Measurements from ENCODE around the gene MBNL2.

The MBNL2 gene

GRCh38 chr13:97255515-97256021 lies 33.4 kb downstream of the MBNL2 start:
- peak; percentile 37 for DNase-seq

- DNase-seq: no peak
These were observed 34.2 kb downstream of the MBNL2 start for GRCh38 chr13:97256343-97256783.

- peak; percentile 51 for DNase-seq
These were observed 35.2 kb downstream of the MBNL2 start for GRCh38 chr13:97257228-97257755.

GRCh38 chr13:97257800-97258799 lies 36.0 kb downstream of the MBNL2 start:
- DNase-seq: no peak

GRCh38 chr13:97258801-97259200 lies 36.7 kb downstream of the MBNL2 start:
- DNase-seq: no peak

GRCh38 chr13:97259410-97259797 lies 37.3 kb downstream of the MBNL2 start:
- no peak for DNase-seq

GRCh38 chr13:97259798-97260714 lies 37.9 kb downstream of the MBNL2 start:
- DNase-seq: no peak

GRCh38 chr13:97261254-97262005 lies 39.3 kb downstream of the MBNL2 start:
- DNase-seq: no peak

- DNase-seq: no peak
These were observed 39.9 kb downstream of the MBNL2 start for GRCh38 chr13:97262058-97262457.

- no peak for DNase-seq
These were observed 41.0 kb downstream of the MBNL2 start for GRCh38 chr13:97263160-97263559.

GRCh38 chr13:97264663-97265062 lies 42.5 kb downstream of the MBNL2 start:
- no peak for DNase-seq

- peak; percentile 73 for DNase-seq
These were observed 44.2 kb downstream of the MBNL2 start for GRCh38 chr13:97266332-97266731.

GRCh38 chr13:97266772-97267417 lies 44.8 kb downstream of the MBNL2 start:
- no peak for DNase-seq

- DNase-seq: peak; percentile 23
These were observed 45.4 kb downstream of the MBNL2 start for GRCh38 chr13:97267418-97268059.

GRCh38 chr13:97268772-97269171 lies 46.6 kb downstream of the MBNL2 start:
- DNase-seq: no peak

- no peak for DNase-seq
These were observed 47.5 kb downstream of the MBNL2 start for GRCh38 chr13:97269603-97270002.

- no peak for DNase-seq
These were observed 50.4 kb downstream of the MBNL2 start for GRCh38 chr13:97272526-97272925.

GRCh38 chr13:97273341-97273831 lies 51.3 kb downstream of the MBNL2 start:
- peak; percentile 75 for DNase-seq

GRCh38 chr13:97274829-97275649 lies 52.9 kb downstream of the MBNL2 start:
- no peak for DNase-seq

Data from NCI-H2171 treated with DMSO at 0.1 percent for 48 hours (cell line).